GM12878 (cell line): ENCODE measurements around the gene CLTCL1. TPM values are rescaled to one million over a fixed set of nuclear protein-coding genes. Genes with fewer than 3 reads are reported as not detected.

Experiments
- ATAC-seq: fragments of 200-7000 bp; cut with Tn5 transposase; 3 replicates; pipeline ENCODE4 v1.9.1; 2020; ENCODE audit warnings: mild to moderate bottlenecking, moderate library complexity
- BruUV-seq: library from RNA; stranded (reverse); fragments of 400-500 nt; replicated peaks from 2 replicates; lab custom pipeline; 2021; lab: Mats Ljungman, UMichigan
- CTCF ChIA-PET: fragments of 300-600 bp; sonication (Branson Sonifier 250); formaldehyde crosslinking; extraction: SDS; loops from one replicate; lab custom pipeline; 2021; ENCODE audit warnings: inconsistent platforms; lab: Yijun Ruan, JAX
- POLR2A ChIA-PET: fragments of 350-600 bp; formaldehyde crosslinking; extraction: SDS; loops from one replicate; lab custom pipeline; 2021; ENCODE audit warnings: inconsistent platforms; lab: Charles Lee
- RAD21 ChIA-PET: fragments of 300-600 bp; sonication (Branson Sonifier 250); formaldehyde crosslinking; loops from one replicate; lab custom pipeline; 2023; ENCODE audit warnings: antibody characterized with exemption; ENCODE audit not compliant: unreplicated experiment; lab: Charles Lee
- SMC1A ChIA-PET: fragments of 300-600 bp; sonication (Branson Sonifier 250); formaldehyde crosslinking; loops from one replicate; lab custom pipeline; 2023; ENCODE audit not compliant: unreplicated experiment, uncharacterized antibody; lab: Charles Lee
- DNase-seq: peaks from one replicate; pipeline ENCODE4 v3.0.0-alpha.2; 2011; ENCODE audit warnings: low read depth, low spot score
- FAIRE-seq: peaks from 3 replicates; lab custom pipeline; 2011; peaks lifted over from hg19 to GRCh38; lab: Jason Lieb, UNC
- H2AFZ ChIP-seq: 2 replicates; pipeline ENCODE4 v1.6.0; 2011; ENCODE audit warnings: low read depth, low read length, control low read depth; ENCODE audit not compliant: control insufficient read depth
- H3K27ac ChIP-seq: 2 replicates; pipeline ENCODE4 v1.5.1; 2011; ENCODE audit warnings: control low read depth; ENCODE audit not compliant: control insufficient read depth, insufficient read depth
- H3K27me3 ChIP-seq, 2 experiments: replicated peaks in 1 of 2; 2 replicates each; pipeline versions ENCODE4 v1.6.0 to v1.6.1; 2011; ENCODE audit warnings: low read length in 1 of 2; ENCODE audit not compliant: control insufficient read depth in 2 of 2, insufficient read depth in 2 of 2
- H3K36me3 ChIP-seq, 2 experiments: 2 replicates each; pipeline ENCODE4 v1.5.1; 2011; ENCODE audit warnings: low read length in 1 of 2; ENCODE audit not compliant: control insufficient read depth in 2 of 2, insufficient read depth in 2 of 2
- H3K4me1 ChIP-seq: 2 replicates; pipeline ENCODE4 v1.6.1; 2011; ENCODE audit warnings: mild to moderate bottlenecking, low read length, moderate library complexity, mixed read lengths; ENCODE audit not compliant: control insufficient read depth, insufficient read depth
- H3K4me2 ChIP-seq: 2 replicates; pipeline ENCODE4 v1.6.0; 2011; ENCODE audit warnings: control low read depth; ENCODE audit not compliant: control insufficient read depth, insufficient read depth
- H3K4me3 ChIP-seq: fragments of 200-600 bp; sonication (generic); 2 replicates; pipeline ENCODE4 v1.5.1; 2016
- H3K79me2 ChIP-seq: 2 replicates; pipeline ENCODE4 v1.6.0; 2011; ENCODE audit warnings: low read length; ENCODE audit not compliant: control insufficient read depth, insufficient read depth
- H3K9ac ChIP-seq: 2 replicates; pipeline ENCODE4 v1.8.0; 2011; ENCODE audit warnings: low read length, control low read depth, mixed read lengths; ENCODE audit not compliant: control insufficient read depth, insufficient read depth
- H3K9me3 ChIP-seq: replicated peaks from 3 replicates; pipeline ENCODE4 v1.5.1; 2011; ENCODE audit warnings: mild to moderate bottlenecking, low read length; ENCODE audit not compliant: control insufficient read depth, insufficient read depth
- H4K20me1 ChIP-seq: 2 replicates; pipeline ENCODE4 v1.6.0; 2011; ENCODE audit not compliant: control insufficient read depth, insufficient read depth
- BHLHE40 ChIP-seq, 2 experiments: fragments of 450-650 bp in 1 of 2; IDR thresholded peaks; 2 replicates each; pipeline ENCODE4 v1.6.1; 2011 to 2017; ENCODE audit warnings: low read depth in 2 of 2, borderline replicate concordance in 1 of 2, improper control_type of control experiment in 1 of 2, low read length in 1 of 2, mild to moderate bottlenecking in 1 of 2
- BMI1 ChIP-seq: fragments of 450-650 bp; IDR thresholded peaks from 2 replicates; pipeline ENCODE4 v1.6.1; 2016; ENCODE audit warnings: mild to moderate bottlenecking, moderate library complexity, borderline replicate concordance
- CBX3 ChIP-seq: fragments of 200-600 bp; sonication (generic); IDR thresholded peaks from 2 replicates; pipeline ENCODE4 v1.6.1; 2016; ENCODE audit warnings: low read depth, borderline replicate concordance
- CUX1 ChIP-seq: IDR thresholded peaks from 2 replicates; pipeline ENCODE4 v1.6.1; 2012; ENCODE audit warnings: improper control_type of control experiment, low read depth, low read length; ENCODE audit not compliant: insufficient replicate concordance
- ELK1 ChIP-seq: IDR thresholded peaks from 2 replicates; pipeline ENCODE4 v1.6.1; 2012; ENCODE audit warnings: low read depth, low read length, improper control_type of control experiment
- HDGF ChIP-seq: fragments of 450-650 bp; IDR thresholded peaks from 2 replicates; pipeline ENCODE4 v1.6.1; 2016; ENCODE audit warnings: antibody characterized with exemption
- KLF5 ChIP-seq: fragments of 450-650 bp; IDR thresholded peaks from 2 replicates; pipeline ENCODE4 v1.6.1; 2014; ENCODE audit warnings: mild to moderate bottlenecking; ENCODE audit not compliant: partially characterized antibody
- POLR2AphosphoS5 ChIP-seq: IDR thresholded peaks from 2 replicates; pipeline ENCODE4 v1.6.1; 2011; ENCODE audit warnings: mild to moderate bottlenecking, low read length, inconsistent platforms
- RCOR1 ChIP-seq: conservative IDR thresholded peaks from 2 replicates; pipeline ENCODE4 v1.6.1; 2012; ENCODE audit warnings: low read depth, low read length, improper control_type of control experiment
- RELA ChIP-seq: fragments of 450-650 bp; IDR thresholded peaks from 2 replicates; pipeline ENCODE4 v1.8.0; 2014; ENCODE audit warnings: borderline replicate concordance; ENCODE audit not compliant: partially characterized antibody
- SMAD5 ChIP-seq: IDR thresholded peaks from 2 replicates; pipeline ENCODE4 v1.6.1; 2016; ENCODE audit warnings: antibody characterized with exemption, low read depth
- STAT1 ChIP-seq: fragments of 450-650 bp; conservative IDR thresholded peaks from 2 replicates; pipeline ENCODE4 v1.6.1; 2014; ENCODE audit warnings: antibody characterized with exemption, mild to moderate bottlenecking
- TARDBP ChIP-seq: IDR thresholded peaks from 2 replicates; pipeline ENCODE4 v1.6.1; 2016; ENCODE audit warnings: borderline replicate concordance
- USF1 ChIP-seq: IDR thresholded peaks from 2 replicates; pipeline ENCODE4 v1.6.1; 2011; ENCODE audit warnings: borderline replicate concordance, low read depth, mild to moderate bottlenecking, moderate library complexity, mixed read lengths, low read length; ENCODE audit not compliant: insufficient read depth; ENCODE audit errors: extremely low read length
- WGBS: methylation state at CpG from one replicate; pipeline ENCODE4 v1.1.6; 2016; ENCODE audit warnings: low lambda C conversion rate; ENCODE audit not compliant: insufficient replicate concordance, insufficient coverage; ENCODE audit errors: missing lambda C conversion rate; 5-methylcytosine and 5-hydroxymethylcytosine counted together
- in situ Hi-C: fragments of 300-500 bp; cut with MboI; formaldehyde crosslinking; loops from 9 replicates; pipeline ENCODE4 v1.14.3; 2018; ENCODE audit warnings: mixed read lengths
- intact Hi-C: fragments of 100-400 bp; cut with micrococcal nuclease; formaldehyde crosslinking; loops from one replicate; pipeline ENCODE4 v1.14.2; 2022; ENCODE audit not compliant: unreplicated experiment
- polyA plus RNA-seq, 11 experiments: library from polyadenylated mRNA; depleted of rRNA in 4 of 11; unstranded in 6 of 11; stranded (reverse) in 5 of 11; fragments of >200 nt; fragmentation: Nextera tagmentation in 4 of 11; fragmentation: Illumina TruSeq in 1 of 11; extraction: Ambion mirVana in 4 of 11; extraction: Trizol in 1 of 11; gene quantifications; 1 replicate in 1 of 11; 2 replicates in 10 of 11; pipeline versions ENCODE4 v1.2.1 to v1.2.3, GENCODE V29; 2011 to 2016; ENCODE audit warnings: inconsistent platforms in 2 of 11, missing spikeins in 2 of 11, low read depth in 1 of 11
- total RNA-seq, 4 experiments: library from RNA; depleted of rRNA in 3 of 4; stranded (reverse); fragments of >200 nt in 3 of 4; fragmentation: Illumina TruSeq in 1 of 4; extraction: Trizol in 1 of 4; gene quantifications; 2 replicates each; pipeline versions ENCODE4 v1.2.1 to v1.2.3, GENCODE V29; 2013 to 2021

CLTCL1 gene
- total and polyA plus RNA-seq, 10 of the 15 experiments (the other 5 are each of a cell fraction or from before 2014, with no cell fraction given) = under 0.01 to 0.35 (median 0.12) TPM; not detected in 2

- Histone ChIP-seq H3K9ac (no peak overlapping the region), H3K79me2 (no peaks in the 10 kb centered on the region), H3K27ac (no peak overlapping the region), H2AFZ (no peak overlapping the region), H4K20me1 (no peaks in the 10 kb centered on the region), H3K36me3 (no peaks in the 10 kb centered on the region), H3K4me1 (no peaks in the 10 kb centered on the region), H3K4me2 (no peak overlapping the region), H3K4me3 (no peak overlapping the region), H3K9me3 (no peaks in the 10 kb centered on the region), H3K27me3 (0 out of 4 replicates have a peak, but pooled peaks cover 0 to 1% of the 10 kb centered on the region in 2 experiments)
- intact Hi-C loops (no loop called here), in situ Hi-C loops (no loop called here)
- TF ChIP-seq HDGF = no peak
- TF ChIP-seq CUX1 = no peak
- TF ChIP-seq RCOR1 = no peak
- TF ChIP-seq ELK1 = no peak
- TF ChIP-seq POLR2AphosphoS5 = no peak
- TF ChIP-seq STAT1 = no peak
- TF ChIP-seq TARDBP = no peak
- no peak for TF ChIP-seq RELA
- TF ChIP-seq BHLHE40 (IDR thresholded peaks at IDR 0.05; ENCODE audit: borderline replicate concordance in 1 of 2, low read depth in 2 of 2, low read length in 1 of 2) = no peak
- no peak for TF ChIP-seq SMAD5
- no peak for TF ChIP-seq CBX3
- no peak for TF ChIP-seq BMI1
- TF ChIP-seq USF1 = no peak
- no peak for TF ChIP-seq KLF5
- no TSS peak for BruUV-seq
- RAD21 ChIA-PET = no interaction called here
- SMC1A ChIA-PET = no interaction called here
- 10% methylated on average over 1 of the region's 1 CpG for WGBS
- POLR2A ChIA-PET = no interaction called here
- FAIRE-seq (no peak), ATAC-seq (no peak), DNase-seq (no peak)
- CTCF ChIA-PET = interaction anchor here (0.6 kb wide), 1 partner anchor 17 kb away, joined by 3 read pairs; no protein-coding TSS in a partner anchor
These were observed 20.6 kb downstream of the CLTCL1 start for GRCh38 chr22:19270873-19271272.
